Fibroblast of skin of back (primary cell): Measurements from ENCODE around the gene ACTN2.
A peak's percentile ranks its signal among the peaks of the same experiment; 100 is the strongest.

Source experiments
- DNase-seq: peaks from one replicate; pipeline ENCODE4 v3.0.0-alpha.2; 2013

Gene ACTN2

GRCh38 chr1:236779312-236779711, 93.0 kb downstream of the ACTN2 start:
- no peak for DNase-seq

DNA sequence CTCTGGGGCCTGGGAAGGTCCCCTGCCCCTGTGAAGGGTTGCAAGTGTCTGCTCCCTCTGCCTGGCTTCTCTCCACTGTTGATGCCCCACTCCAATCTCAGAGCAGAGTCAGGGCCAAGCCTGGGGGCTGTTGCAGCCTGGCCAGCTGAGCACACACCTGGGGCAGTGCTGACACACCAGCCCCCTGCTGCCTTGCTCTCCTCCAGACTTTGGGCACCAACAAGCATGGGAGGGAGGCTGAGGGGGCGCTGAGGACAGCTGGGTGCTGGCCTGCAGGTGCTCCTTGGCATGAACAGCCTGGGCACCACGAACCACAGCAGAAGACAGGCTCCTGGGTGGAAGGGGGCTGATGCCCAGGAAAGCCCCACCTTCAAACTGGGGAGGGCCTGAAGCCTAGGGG, 99.2 kb downstream of the ACTN2 start:
- DNase-seq: no peak

DNA sequence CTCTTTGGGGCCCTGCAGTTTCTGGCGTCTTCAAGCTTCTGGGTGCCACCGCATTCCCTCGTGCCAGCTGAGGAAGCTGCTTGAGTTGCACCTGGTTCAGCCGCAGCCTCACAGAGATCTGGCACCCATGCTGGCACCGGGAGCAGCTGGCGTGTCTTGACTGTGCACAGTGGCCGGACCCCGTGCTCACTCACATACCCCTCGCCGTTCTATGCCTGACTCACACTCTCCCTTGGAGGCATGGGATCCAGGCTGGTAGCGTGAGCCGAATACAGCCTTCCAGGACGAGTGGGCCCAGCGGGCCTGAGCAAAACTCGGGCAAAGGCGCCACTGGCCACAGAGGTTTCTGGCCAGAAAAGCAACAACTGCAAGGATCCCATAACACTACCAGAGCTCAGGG, 100.2 kb downstream of the ACTN2 start:
- no peak for DNase-seq

DNA sequence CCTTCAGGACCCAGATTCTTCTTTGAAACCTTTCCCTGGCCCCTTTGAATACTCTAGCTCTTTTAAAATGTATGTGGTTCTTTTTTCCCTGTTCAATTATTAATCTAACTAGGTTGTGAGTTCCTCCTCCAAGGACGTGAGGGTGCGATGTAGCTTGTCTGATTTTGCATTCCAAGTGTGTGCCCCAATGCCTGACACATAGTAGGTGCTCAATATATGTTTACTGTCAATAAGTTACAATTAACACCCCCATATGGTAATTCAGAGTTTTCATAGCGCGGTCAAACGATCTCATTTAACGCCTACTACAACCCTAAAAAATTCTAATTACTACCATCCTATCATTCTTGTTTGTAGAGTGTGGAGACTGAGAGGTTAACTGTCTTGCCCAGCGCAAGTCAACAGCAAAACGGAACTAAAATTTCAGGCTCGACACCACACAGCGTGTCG, 108.3 kb downstream of the ACTN2 start:
- no peak for DNase-seq

DNA sequence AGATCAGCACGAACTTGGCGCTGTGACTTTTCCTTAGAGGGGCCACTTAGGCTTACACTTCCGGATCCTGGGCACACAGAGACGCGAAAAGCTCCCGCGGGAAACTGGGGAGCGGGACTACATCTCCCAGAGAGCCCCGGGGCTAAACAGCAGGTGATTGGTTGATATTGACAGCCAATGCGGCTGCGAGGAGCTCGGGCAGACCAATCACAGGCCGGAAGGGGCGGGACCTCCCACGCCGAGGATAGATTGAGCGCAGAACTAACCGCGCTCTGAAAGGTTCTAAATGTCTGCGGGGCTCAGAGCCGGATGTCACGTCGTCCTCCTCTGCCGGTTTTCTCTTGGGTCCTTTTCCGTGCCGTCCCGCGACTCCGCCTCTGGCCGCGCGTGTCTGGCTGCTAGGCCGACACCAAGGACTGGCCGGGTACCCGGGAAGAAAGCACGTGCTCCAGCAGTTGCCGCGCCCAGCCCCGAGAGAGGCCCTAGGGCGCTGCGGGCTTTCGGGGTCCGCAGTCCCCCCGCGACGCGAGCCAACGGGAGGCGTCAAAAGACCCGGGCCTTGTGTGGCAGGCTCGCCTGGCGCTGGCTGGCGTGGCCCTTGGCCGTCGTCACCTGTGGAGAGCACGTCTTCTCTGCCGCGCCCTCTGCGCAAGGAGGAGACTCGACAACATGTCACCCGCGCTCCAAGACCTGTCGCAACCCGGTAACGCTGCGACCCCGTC, 108.9 kb downstream of the ACTN2 start, which contains the start of gene MTR:
MTR (plus strand) TSS at position 258 of the 722 bp plus-strand sequence; CDS start at position 670, 412 bp downstream.
- peak; percentile 99 for DNase-seq

DNA sequence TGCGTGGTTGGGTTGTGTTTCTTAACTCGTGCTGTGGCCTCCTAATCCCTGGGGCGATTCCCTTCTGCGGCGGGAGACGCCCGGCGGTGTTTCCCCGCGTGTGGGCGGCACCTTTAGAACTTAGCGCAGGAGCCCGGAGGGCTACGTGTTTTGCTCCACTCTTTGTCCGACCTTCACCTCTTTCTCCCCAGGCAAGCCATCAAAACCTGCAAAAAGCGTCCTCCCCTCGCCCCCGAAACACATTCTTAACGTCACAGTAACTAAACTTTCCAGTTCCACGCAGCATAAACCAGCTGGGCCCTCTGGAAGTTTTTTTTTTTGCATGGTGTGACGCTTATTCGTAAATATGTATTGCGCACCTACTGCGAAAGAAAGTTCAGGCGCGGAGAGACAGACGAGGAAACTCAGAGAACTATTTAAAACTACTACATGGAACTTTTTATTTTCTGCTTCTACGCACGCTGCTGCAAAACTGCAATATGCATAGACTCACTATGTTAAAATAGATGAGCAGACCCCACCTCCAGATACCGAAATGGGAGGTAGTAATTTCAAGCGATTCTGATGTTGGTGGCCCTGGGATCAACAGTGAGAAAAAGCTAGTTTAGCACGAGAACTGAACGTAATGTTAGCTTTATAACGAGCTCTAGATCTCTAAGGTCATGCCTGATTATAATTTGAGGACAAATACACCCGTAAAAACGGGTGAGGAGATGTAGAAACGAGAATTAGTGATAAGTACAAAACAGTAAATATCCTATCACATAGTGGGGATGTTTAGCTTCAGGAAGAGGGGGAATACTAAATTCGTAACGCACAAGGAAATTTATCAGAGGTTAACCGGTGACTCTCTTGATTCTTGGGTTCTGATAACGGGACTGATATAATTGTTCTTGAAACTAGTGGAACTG, 109.7 kb downstream of the ACTN2 start:
- peak; percentile 41 for DNase-seq

DNA sequence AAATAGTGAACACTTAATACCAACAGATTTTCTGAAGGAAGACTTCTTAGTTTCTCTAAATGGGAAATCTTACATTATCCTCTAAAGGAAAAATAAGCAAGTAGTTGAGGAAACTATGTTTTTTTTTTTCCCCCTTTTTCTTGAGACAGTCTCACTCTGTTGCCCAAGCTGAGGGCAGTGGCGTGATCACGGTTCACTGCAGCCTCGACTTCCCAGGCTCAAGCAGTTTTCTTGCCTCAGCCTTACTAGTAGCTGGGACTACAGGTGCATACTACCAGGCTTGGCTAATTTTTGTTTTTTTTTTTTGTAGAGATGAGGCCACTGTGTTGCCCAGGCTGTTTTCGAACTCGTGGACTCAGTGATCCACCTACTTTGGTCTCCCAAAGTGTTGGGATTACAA, 112.7 kb downstream of the ACTN2 start:
- DNase-seq: no peak

DNA sequence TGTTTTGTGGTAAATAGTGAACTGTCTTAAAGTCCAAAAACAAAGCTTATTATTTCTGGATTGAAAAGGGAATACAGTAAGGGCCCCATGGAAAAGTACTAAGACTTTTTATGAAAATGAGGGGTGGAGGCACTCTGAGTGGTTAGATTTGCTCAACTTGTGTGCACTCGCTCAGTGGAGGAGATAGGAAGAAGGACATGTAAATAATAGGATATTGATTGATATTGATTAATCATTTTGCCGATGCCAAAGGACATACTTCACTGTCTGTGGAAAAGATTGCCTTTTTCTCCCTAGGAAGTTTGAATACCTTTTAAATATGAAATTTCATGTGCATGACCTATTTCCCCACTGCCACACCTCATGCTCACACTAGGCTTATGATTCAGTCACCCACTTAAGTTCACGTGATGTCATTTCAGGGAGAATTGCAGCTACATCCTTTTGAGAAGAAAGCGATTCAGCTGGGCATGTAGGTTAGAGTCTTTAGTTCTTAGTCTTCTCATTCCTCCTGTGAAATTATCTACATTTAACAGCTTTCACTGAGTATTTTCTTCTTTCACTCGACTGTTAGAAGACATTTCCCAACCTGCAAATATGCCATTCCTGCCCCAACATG, 113.8 kb downstream of the ACTN2 start:
- no peak for DNase-seq

GRCh38 chr1:236800623-236801022, 114.3 kb downstream of the ACTN2 start:
- DNase-seq: no peak

DNA sequence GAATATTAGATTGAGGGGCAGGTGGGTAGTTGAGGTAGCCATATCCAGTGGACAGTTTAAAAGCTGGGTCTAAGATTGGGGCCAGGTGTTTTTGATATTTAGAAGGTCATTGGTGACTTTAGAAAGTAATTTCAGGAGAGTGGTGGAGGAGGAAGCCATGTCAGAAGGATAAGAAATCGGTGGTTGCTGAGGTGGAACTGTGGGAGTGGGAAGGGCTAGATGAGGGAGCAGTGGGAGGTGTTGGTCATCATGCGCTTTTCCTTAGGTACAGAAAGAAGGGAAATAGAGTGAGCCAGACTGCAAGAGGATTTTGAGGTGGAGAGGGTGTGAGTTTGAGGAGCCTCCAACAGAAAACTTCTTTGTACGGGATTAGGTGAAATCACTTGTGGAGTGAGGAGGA, 116.0 kb downstream of the ACTN2 start:
- no peak for DNase-seq

DNA sequence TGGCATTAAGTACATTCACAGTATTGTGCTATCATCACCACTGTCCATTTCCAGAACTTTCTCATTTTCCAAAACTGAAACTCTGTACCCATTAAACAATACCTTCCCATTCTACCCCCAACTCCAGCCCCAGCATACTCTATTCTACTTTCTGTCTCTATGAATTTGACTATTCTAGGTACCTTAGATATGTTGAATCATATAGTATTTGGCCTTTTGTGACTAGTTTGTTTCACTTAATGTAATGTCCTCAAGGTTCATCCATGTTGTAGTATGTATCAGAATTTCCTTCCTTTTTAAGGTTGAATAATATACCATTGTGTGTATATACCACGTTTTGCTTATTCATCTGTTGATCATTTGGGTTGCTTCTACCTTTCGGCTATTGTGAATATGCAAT, 120.3 kb downstream of the ACTN2 start:
- DNase-seq: no peak

DNA sequence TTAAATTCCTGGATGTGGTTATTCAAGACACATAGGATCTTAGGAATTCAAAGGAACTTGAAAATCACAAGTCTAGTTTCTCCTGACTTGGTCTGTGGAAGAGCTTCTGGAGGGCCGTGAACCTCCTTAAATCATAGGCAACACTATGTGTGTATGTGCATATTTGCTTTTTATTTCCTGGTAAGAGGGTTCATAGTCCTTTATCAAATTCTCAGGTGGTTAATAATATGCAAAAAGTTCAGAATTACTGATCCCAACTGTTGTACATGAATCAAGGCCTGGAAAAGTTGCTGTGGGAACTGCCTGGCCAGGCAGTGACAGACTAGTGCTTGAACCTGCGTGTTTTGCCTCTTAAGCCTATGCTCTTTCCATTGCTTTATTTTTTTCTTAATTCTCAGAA, 121.7 kb downstream of the ACTN2 start:
- no peak for DNase-seq

- no peak for DNase-seq
Observed at GRCh38 chr1:236808564-236809130, 122.3 kb downstream of the ACTN2 start.

DNA sequence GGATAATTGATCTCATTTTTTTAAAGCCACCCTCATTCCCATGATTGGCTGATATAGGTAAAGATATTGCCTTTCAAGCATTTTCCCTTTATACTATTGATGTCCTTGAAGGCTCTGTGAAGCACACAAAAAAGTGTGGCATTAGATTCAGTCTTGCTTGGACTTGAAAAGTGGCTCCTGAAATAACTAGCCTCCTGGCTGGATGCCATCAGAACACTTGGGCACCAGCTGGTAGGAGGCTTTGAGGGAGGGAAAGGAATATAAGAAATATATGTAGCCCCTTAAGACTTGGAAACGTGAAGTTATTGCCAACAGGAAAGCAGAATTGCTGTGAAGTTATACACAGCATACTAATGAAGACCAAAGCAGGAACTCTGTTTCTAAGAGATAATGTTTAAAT, 122.8 kb downstream of the ACTN2 start:
- no peak for DNase-seq

- DNase-seq: no peak
Observed at GRCh38 chr1:236810018-236810417, 123.7 kb downstream of the ACTN2 start.

DNA sequence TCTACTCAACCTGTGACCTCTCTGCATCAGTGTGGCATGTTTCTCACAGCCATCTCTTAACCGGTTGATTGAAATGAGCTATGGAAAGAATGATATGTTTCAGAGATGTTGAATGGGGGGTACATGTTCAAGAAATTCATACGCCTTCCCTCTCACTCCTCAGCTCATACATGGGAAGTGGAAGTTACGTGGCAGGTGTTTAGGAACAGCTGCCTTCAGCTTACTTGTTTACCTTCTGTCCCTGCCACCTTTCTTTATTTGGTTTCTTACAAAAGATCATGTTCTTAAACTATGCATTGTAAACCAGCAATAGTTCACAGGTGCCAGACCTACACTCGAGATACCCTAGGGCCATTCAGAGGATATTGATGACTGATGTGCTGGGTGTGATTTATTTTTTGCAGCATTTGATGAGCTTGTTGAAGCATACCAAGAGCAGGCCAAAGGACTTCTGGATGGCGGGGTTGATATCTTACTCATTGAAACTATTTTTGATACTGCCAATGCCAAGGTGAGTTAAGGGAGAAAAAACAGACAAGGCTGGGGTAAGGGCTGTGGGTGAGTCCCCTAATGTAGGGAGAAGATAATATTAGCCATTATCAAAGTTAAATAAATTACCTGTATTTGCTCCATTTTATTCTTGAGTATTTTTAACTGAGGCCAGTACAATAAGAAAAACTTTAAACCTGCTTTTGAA, 126.2 kb downstream of the ACTN2 start:
- DNase-seq: no peak
